ENCODE data around the gene TRABD2B. TPM values are rescaled to one million over a fixed set of nuclear protein-coding genes. Genes with fewer than 3 reads are reported as not detected.

TRABD2B gene
- total and polyA plus RNA-seq, 2 of the 4 experiments (the other 2 are of a cell fraction) = not detected

DNA sequence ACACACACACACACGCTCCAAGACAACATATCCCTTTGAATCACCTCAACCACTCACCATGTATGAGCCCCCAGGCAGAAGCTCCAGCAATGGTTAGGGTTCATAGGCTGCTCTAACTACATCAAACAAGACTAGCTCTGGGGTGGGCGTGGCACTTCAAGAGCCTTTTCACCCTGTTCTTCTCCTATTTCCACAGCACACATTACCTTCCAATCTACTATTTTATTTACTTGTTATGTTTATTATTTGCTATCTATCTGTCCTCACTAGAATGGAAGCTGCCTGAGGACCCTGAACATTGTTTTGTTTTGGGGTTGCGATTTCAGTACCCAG lies 28.7 kb downstream of the TRABD2B start:
- CTCF ChIA-PET = no interaction called here
- POLR2A ChIA-PET (ENCODE audit: unreplicated experiment) = no interaction called here
- TF ChIP-seq NFE2L2 (IDR thresholded peaks at IDR 0.05; ENCODE audit: low read depth, low read length) = no peak
- no peak for TF ChIP-seq MAZ (IDR thresholded peaks at IDR 0.05; ENCODE audit: borderline replicate concordance, low read depth, low read length)
- TF ChIP-seq CEBPB (IDR thresholded peaks at IDR 0.05; ENCODE audit: low read depth, low read length) = no peak
- TF ChIP-seq, protein P1, sequence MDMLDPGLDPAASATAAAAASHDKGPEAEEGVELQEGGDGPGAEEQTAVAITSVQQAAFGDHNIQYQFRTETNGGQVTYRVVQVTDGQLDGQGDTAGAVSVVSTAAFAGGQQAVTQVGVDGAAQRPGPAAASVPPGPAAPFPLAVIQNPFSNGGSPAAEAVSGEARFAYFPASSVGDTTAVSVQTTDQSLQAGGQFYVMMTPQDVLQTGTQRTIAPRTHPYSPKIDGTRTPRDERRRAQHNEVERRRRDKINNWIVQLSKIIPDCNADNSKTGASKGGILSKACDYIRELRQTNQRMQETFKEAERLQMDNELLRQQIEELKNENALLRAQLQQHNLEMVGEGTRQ (IDR thresholded peaks at IDR 0.05; ENCODE audit: low read depth, low read length) = no peak
- TF ChIP-seq CHD1 (IDR thresholded peaks at IDR 0.05; ENCODE audit: low read depth, low read length) = no peak
- no peak for TF ChIP-seq BHLHE40 (IDR thresholded peaks at IDR 0.05; ENCODE audit: low read depth, low read length)
- no peak for TF ChIP-seq RAD21 (IDR thresholded peaks at IDR 0.05; ENCODE audit: low read length)
- TF ChIP-seq MXI1 (IDR thresholded peaks at IDR 0.05; ENCODE audit: borderline replicate concordance, low read depth, low read length) = no peak
- TF ChIP-seq SMC3 (IDR thresholded peaks at IDR 0.05; ENCODE audit: low read depth, low read length) = no peak
- no peak for TF ChIP-seq FOS (IDR thresholded peaks at IDR 0.05; ENCODE audit: low read depth, low read length)
- no peak for TF ChIP-seq RFX5 (IDR thresholded peaks at IDR 0.05; ENCODE audit: low read depth, low read length)
- intact Hi-C loops (cut with micrococcal nuclease) = no loop called here
- Histone ChIP-seq H3K4ac (ENCODE audit: low read depth, low read length) (no peak overlapping the region), H3K56ac (ENCODE audit: extremely low read depth, insufficient read depth, low read length) (no peak overlapping the region), H4K91ac (ENCODE audit: insufficient read depth, low read depth, low read length) (no peak overlapping the region), H3K9me1 (ENCODE audit: insufficient read depth, low read length) (no peaks in the 10 kb centered on the region), H3K79me1 (ENCODE audit: low read depth in 1 of 2, low read length in 2 of 2) (no peaks in the 10 kb centered on the region), H3K23ac (ENCODE audit: low read depth, low read length) (no peak overlapping the region), H2AK9ac (replicated peaks; ENCODE audit: low read depth, low read length, poor library complexity) (no peak overlapping the region), H2BK20ac (ENCODE audit: low read depth, low read length) (no peak overlapping the region), H3K27me3 (ENCODE audit: control insufficient read depth, insufficient read depth, low read length) (no peaks in the 10 kb centered on the region), H2AFZ (replicated peaks; ENCODE audit: low read length, poor library complexity) (no peak overlapping the region), H3K9me3 (ENCODE audit: control insufficient read depth, insufficient read depth, low read length) (no peaks in the 10 kb centered on the region), H3K4me3 (ENCODE audit: insufficient read depth, low read depth, low read length) (no peak overlapping the region), H3K18ac (ENCODE audit: low read depth, low read length) (no peak overlapping the region), H2BK120ac (ENCODE audit: low read depth, low read length) (no peak overlapping the region), H3K14ac (replicated peaks; ENCODE audit: low read depth, low read length) (no peak overlapping the region), H2BK5ac (ENCODE audit: low read depth, low read length, poor library complexity, severe bottlenecking) (no peak overlapping the region), H3K4me1 (ENCODE audit: control insufficient read depth, insufficient read depth, low read length) (no peaks in the 10 kb centered on the region), H4K20me1 (ENCODE audit: insufficient read depth, low read length) (no peaks in the 10 kb centered on the region), H3K27ac (ENCODE audit: insufficient read depth, low read length) (no peak overlapping the region), H3K9ac (ENCODE audit: low read depth, low read length) (no peak overlapping the region), H4K5ac (ENCODE audit: low read depth, low read length) (no peak overlapping the region), H3K4me2 (ENCODE audit: low read depth, low read length) (no peak overlapping the region), H2AK5ac (ENCODE audit: low read depth, low read length) (no peak overlapping the region), H3K36me3 (ENCODE audit: control insufficient read depth, insufficient read depth, low read length) (no peaks in the 10 kb centered on the region), H2BK15ac (ENCODE audit: low read depth, low read length) (no peak overlapping the region), H4K8ac (ENCODE audit: low read depth in 2 of 2, low read length in 2 of 2) (no peak overlapping the region)
- dilution Hi-C loops (cut with HindIII; ENCODE audit: low sequenced_read_pairs, unreplicated experiment) = no loop called here
- no peak for ATAC-seq (ENCODE audit: low read depth)
- WGBS, 2 experiments (ENCODE audit: extremely low coverage in 2 of 2, insufficient read length in 1 of 2) = 50% methylated on average over 1 of the region's 3 CpGs; no CpG with 5 or more reads in 1 of the 2 experiments
- no TSS peak for BruUV-seq (replicated peaks)
- no peak for DNase-seq
- in situ Hi-C loops (cut with MboI; ENCODE audit: low sequenced_read_pairs) = no loop called here
